Esophagus muscularis mucosa (tissue), 3 donors: ENCODE results near the gene USP17L19.
"Not testable (repeated sequence)": the region's sequence is repeated elsewhere in the genome, so short reads cannot be mapped to it uniquely, and the experiment has no call there.

Experiments
- POLR2AphosphoS5 ChIP-seq, 2 donors: sonication (generic); formaldehyde crosslinking; IDR thresholded peaks; one replicate each; pipeline ENCODE4 v1.6.1; 2017; ENCODE audit warnings: antibody characterized with exemption in 2 of 2
- TF ChIP-seq, protein P1 (sequence below), 3 experiments: fragments of 200-600 bp in 2 of 3; fragments of 450-650 bp in 1 of 3; sonication (generic) in 2 of 3; IDR thresholded peaks; one replicate each; pipeline ENCODE4 v1.5.1; 2017 to 2019; ENCODE audit warnings: antibody characterized with exemption in 3 of 3, mild to moderate bottlenecking in 2 of 3, moderate library complexity in 1 of 3

DNA sequence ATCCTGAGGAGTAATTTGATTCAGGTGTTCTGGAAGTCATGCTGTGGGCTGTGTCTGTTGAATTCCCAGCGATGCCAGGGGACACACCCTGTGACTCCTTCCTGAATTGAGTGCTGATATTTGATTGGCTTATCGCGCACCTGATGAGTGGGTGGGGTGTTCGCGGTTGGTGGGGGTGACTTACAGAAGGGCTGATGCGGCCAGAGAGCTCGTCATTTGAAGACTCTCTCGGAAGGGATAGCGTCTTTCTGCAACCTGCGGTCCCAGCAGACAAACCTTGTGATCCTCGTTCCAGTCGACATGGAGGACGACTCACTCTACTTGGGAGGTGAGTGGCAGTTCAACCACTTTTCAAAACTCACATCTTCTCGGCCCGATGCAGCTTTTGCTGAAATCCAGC is 19.1 kb upstream of the USP17L19 start, which contains the start of gene USP17L15:
- TF ChIP-seq, protein P1, sequence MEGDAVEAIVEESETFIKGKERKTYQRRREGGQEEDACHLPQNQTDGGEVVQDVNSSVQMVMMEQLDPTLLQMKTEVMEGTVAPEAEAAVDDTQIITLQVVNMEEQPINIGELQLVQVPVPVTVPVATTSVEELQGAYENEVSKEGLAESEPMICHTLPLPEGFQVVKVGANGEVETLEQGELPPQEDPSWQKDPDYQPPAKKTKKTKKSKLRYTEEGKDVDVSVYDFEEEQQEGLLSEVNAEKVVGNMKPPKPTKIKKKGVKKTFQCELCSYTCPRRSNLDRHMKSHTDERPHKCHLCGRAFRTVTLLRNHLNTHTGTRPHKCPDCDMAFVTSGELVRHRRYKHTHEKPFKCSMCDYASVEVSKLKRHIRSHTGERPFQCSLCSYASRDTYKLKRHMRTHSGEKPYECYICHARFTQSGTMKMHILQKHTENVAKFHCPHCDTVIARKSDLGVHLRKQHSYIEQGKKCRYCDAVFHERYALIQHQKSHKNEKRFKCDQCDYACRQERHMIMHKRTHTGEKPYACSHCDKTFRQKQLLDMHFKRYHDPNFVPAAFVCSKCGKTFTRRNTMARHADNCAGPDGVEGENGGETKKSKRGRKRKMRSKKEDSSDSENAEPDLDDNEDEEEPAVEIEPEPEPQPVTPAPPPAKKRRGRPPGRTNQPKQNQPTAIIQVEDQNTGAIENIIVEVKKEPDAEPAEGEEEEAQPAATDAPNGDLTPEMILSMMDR (IDR thresholded peaks at IDR 0.05), result not testable (repeated sequence)
- not testable (repeated sequence) for TF ChIP-seq POLR2AphosphoS5 (IDR thresholded peaks at IDR 0.05)
